Measurements from ENCODE around the gene PRDM5.

GRCh38 chr4:120722655-120723054 lies 199.9 kb downstream of the PRDM5 start:
- no peak for TF ChIP-seq CTCF (IDR thresholded peaks at IDR 0.05)
- no peak for TF ChIP-seq ZFX (IDR thresholded peaks at IDR 0.05; ENCODE audit: borderline replicate concordance)

Measured in 22Rv1 (cell line).